ENCODE measurements around the gene CCL24. TPM values are rescaled to one million over a fixed set of nuclear protein-coding genes. Genes with fewer than 3 reads are reported as not detected.
"Not testable (repeated sequence)": the region's sequence is repeated elsewhere in the genome, so short reads cannot be mapped to it uniquely, and the experiment has no call there.

Gene CCL24, protein sequence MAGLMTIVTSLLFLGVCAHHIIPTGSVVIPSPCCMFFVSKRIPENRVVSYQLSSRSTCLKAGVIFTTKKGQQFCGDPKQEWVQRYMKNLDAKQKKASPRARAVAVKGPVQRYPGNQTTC
- total RNA-seq (1 to 10 TPM; 1.7 to 3.3 TPM), polyA plus RNA-seq (ENCODE audit: insufficient read length in 6 of 6) (1 to 10 TPM in 1 of 6 donors, under 1 TPM in 2, not detected in 3; 0.38 to 1.2 (median 0.54) TPM)
- long read RNA-seq, donor 1: 0 reads
- long read RNA-seq, donor 2: 0 reads
- long read RNA-seq, donor 3: 0 reads
- long read RNA-seq, donor 4, partial matches to known transcripts: 0 of 1 reads
- long read RNA-seq, donor 4, other reads (novel, unspliced or antisense): 0 of 1 reads
- long read RNA-seq, donor 5, partial matches to known transcripts: 0 of 1 reads
- long read RNA-seq, donor 5, other reads (novel, unspliced or antisense): 0 of 1 reads
- long read RNA-seq, donor 6: 0 reads
- long read RNA-seq, donor 7: 0 reads
- long read RNA-seq, donor 8: 0 reads
- long read RNA-seq, donor 9: 0 reads
- long read RNA-seq, donor 10, partial matches to known transcripts: 0 of 1 reads
- long read RNA-seq, donor 10, other reads (novel, unspliced or antisense): 0 of 1 reads
- long read RNA-seq, donor 11: 0 reads
- long read RNA-seq, donor 12: 0 reads

DNA sequence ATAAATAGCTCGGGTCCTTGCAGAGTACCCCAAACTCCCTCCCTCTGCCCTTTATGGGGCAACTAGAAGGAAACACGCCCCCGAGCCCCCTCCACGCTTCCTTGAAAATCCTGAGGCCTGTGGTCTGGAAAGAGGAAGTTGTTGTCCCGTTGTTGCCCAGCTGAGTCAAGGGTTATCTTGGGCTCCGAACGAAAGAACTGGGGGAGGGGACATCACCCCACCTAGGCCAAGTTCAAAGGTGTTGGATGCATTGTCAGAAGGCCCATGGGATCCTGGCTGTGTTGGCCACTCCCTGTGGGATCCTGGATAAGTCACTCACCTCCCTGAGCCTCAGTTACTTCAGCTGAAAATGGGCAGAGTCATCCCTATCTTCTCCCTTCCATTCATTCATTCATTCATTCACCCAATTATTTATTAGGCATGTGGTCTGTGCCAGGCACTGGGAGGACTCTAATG lies at the start of gene CCL24:
TSS of gene CCL24 (minus strand) at position 26 of the 456 bp plus-strand sequence. CDS start 91 bp downstream, outside the sequence.
- peak in 1 of 4 donors; percentile 46 for DNase-seq
- peak; percentile 42 for ATAC-seq
- Histone ChIP-seq H3K27me3 (no peaks in the 10 kb centered on the region), H3K4me3 (no peak within 1 kb of the TSS), H3K27ac (no peak within 1 kb of the TSS), H3K36me3 (no peaks in the 10 kb centered on the region), H3K4me1 (peaks cover 0 to 9% of the 10 kb centered on the region in 2 donors), H3K9me3 (no peaks in the 10 kb centered on the region)
- TF ChIP-seq, protein P1, sequence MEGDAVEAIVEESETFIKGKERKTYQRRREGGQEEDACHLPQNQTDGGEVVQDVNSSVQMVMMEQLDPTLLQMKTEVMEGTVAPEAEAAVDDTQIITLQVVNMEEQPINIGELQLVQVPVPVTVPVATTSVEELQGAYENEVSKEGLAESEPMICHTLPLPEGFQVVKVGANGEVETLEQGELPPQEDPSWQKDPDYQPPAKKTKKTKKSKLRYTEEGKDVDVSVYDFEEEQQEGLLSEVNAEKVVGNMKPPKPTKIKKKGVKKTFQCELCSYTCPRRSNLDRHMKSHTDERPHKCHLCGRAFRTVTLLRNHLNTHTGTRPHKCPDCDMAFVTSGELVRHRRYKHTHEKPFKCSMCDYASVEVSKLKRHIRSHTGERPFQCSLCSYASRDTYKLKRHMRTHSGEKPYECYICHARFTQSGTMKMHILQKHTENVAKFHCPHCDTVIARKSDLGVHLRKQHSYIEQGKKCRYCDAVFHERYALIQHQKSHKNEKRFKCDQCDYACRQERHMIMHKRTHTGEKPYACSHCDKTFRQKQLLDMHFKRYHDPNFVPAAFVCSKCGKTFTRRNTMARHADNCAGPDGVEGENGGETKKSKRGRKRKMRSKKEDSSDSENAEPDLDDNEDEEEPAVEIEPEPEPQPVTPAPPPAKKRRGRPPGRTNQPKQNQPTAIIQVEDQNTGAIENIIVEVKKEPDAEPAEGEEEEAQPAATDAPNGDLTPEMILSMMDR (IDR thresholded peaks at IDR 0.05): no peak
- intact Hi-C loops (cut with DNase I): no loop called here

DNA sequence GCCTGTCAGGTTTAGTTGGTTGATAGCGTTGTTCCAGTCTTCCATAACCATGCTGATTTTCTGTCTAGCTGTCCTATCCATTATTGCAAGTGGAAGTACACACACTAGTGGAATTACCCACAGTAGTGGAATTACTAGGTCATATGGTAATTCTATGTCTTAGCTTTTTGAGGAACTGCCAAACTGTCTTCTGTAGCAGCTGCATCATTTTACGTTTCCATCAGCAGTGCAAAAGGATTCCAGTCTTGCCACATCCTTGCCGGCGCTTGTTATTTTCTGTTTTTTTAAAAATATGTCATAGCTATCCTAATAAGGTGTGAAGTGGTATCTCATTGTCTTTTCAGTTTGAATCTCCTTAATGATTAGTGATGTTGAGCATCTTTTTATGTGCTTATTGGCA lies 48.0 kb upstream of the CCL24 start:
- H3K27me3 ChIP-seq: no peaks in the 10 kb centered on the region
- H3K27ac ChIP-seq: peak overlapping the region; percentile 1 to 75
- DNase-seq (peak in 2 of 4 donors; percentile 37 to 66), ATAC-seq (peak; percentile 63)
- no peaks in the 10 kb centered on the region for H3K36me3 ChIP-seq
- no peak overlapping the region for H3K4me3 ChIP-seq
- no peaks in the 10 kb centered on the region for H3K9me3 ChIP-seq
- TF ChIP-seq, protein P1 (IDR thresholded peaks at IDR 0.05): no peak
- peaks cover 0 to 31% of the 10 kb centered on the region in 2 donors for H3K4me1 ChIP-seq
- intact Hi-C loops (cut with DNase I): no loop called here

DNA sequence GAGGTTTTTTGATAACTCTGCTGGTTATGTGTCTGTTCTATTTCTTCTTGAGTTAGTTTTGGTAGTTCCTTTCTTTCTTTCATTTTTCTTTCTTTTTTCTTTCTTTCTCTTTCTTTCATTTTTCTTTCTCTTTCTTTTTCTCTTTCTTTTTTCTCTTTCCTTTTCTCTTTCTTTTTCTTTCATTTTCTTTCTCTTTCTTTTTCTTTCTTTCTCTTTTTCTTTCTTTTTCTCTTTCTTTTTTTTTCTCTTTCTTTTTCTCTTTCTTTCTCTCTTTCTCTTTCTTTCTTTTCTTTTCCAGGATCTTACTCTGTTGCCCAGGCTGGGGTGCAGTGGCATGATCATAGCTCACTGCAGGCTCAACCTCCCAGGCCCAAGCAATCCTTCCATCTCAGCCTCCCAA lies 44.8 kb upstream of the CCL24 start:
- TF ChIP-seq, protein P1 (IDR thresholded peaks at IDR 0.05): no peak
- Histone ChIP-seq H3K4me1 (peaks cover 3 to 23% of the 10 kb centered on the region in 2 donors), H3K27me3 (no peaks in the 10 kb centered on the region), H3K4me3 (no peak overlapping the region), H3K36me3 (no peaks in the 10 kb centered on the region), H3K27ac (no peak overlapping the region), H3K9me3 (no peaks in the 10 kb centered on the region)
- no peak for DNase-seq
- intact Hi-C loops (cut with DNase I): no loop called here
- no peak for ATAC-seq

DNA sequence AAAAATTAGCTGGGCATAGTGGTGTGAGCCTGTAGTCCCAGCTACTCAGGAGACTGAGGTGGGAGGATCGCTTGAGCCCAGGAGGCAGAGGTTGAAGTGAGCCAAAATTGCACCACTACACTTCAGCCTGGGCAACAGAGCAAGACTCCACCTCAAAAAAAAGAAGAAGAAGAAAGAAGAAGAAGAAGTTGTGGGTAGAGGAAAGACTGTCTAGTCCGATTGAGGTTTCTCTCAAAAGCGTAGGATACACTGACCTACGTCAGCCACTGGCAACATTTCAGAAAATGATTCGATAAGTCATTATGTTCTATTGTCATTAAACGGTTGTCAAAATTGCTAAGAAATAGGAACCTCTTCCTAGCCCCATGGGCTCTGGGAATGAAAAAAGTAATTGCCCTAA lies 42.9 kb upstream of the CCL24 start:
- Histone ChIP-seq H3K27ac (peak overlapping the region in 1 of 2 donors; percentile 50), H3K36me3 (no peaks in the 10 kb centered on the region), H3K4me1 (peaks cover 3 to 17% of the 10 kb centered on the region in 2 donors), H3K9me3 (no peaks in the 10 kb centered on the region), H3K27me3 (no peaks in the 10 kb centered on the region), H3K4me3 (no peak overlapping the region)
- ATAC-seq (peak; percentile 41), DNase-seq (no peak)
- TF ChIP-seq, protein P1 (IDR thresholded peaks at IDR 0.05): no peak
- intact Hi-C loops (cut with DNase I): no loop called here

DNA sequence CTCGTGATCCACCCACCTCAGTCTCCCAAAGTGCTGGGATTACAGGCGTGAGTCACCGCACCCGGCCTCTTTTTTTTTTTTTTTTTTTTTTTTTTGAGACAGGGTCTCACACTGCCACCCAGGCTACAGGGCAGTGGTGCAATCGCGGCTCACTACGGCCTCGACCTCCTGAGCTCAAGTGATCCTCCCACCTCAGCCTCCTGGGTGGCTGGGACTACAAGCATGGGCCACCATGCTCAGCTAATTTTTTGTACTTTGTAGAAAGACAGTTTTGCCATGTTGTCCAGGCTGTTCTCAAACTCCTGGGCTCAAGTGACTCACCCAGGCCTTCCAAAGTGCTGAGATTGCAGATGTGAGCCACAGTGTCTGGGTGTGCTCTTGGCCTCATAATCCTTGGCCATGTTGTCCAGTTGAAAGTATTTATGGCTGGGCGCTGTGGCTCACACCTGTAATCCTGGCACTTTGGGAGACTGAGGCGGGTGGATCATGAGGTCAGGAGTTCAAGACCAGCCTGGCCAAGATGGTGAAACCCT lies 41.3 kb upstream of the CCL24 start:
- H3K27me3 ChIP-seq; ATAC-seq; intact Hi-C loops (cut with DNase I); DNase-seq; H3K9me3 ChIP-seq; H3K36me3 ChIP-seq; H3K27ac ChIP-seq; H3K4me3 ChIP-seq: not testable (repeated sequence)
- peaks cover 3 to 20% of the 10 kb centered on the region in 2 donors for H3K4me1 ChIP-seq

Data from left lung (tissue), 14 donors.